GM19463 (cell line): ENCODE data around the gene NNMT.
"Not testable (repeated sequence)": the region's sequence is repeated elsewhere in the genome, so short reads cannot be mapped to it uniquely, and the experiment has no call there.

Experiments
- ATAC-seq: cut with Tn5 transposase; IDR thresholded peaks from one replicate; pipeline ENCODE4 v1.9.1; 2021; ENCODE audit warnings: mild to moderate bottlenecking, moderate library complexity; ENCODE audit not compliant: unreplicated experiment

NNMT gene

DNA sequence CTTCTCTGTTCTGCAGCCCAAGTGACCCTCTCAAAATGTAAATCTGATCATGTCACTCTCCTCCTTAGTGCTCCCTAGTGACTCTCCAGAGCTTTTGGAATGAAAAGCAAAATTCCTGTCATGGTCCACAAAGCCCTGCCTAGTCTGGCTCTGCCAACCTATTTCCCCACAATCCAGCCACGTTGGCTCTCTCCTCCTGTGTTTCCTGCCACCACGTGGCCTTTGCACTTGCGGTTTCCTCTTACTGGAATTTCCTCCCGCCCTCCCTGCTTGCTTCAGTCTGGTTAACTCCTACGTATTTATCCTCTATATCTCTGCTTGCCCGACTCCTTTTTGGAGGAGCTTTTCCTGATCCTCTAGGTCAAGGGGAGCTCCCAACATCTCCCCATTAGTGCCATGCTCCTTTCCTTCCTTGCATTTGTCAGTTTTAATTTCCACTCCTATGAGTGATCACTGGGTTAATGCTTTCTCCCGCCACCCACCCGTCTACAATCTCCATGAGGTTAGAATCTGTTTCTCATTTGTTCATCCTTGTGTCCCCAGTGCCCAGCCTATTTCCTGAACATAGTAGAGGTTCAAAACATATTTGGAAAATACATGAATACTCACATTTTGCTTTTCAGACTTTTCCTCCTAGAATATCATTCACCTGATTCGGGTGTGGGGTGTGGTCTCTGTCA is 11.5 kb downstream of the NNMT start:
- ATAC-seq, result no peak

GRCh38 chr11:114308689-114309089 is 12.5 kb downstream of the NNMT start:
- ATAC-seq, result no peak

- ATAC-seq, result no peak
Measured at GRCh38 chr11:114309517-114309916, 13.3 kb downstream of the NNMT start.

GRCh38 chr11:114310095-114310494 is 13.9 kb downstream of the NNMT start:
- no peak for ATAC-seq

DNA sequence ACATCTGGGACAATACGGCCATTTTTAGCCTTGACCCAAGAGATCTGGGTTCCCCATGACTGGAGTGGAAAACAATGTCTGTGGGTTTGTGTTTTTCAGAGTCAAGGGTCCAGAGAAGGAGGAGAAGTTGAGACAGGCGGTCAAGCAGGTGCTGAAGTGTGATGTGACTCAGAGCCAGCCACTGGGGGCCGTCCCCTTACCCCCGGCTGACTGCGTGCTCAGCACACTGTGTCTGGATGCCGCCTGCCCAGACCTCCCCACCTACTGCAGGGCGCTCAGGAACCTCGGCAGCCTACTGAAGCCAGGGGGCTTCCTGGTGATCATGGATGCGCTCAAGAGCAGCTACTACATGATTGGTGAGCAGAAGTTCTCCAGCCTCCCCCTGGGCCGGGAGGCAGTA is 15.7 kb downstream of the NNMT start:
- ATAC-seq, result no peak

- no peak for ATAC-seq
Measured at GRCh38 chr11:114314096-114314495, 17.9 kb downstream of the NNMT start.

GRCh38 chr11:114315749-114316368 is 19.7 kb downstream of the NNMT start:
- no peak for ATAC-seq

GRCh38 chr11:114316980-114317786 is 21.0 kb downstream of the NNMT start:
- no peak for ATAC-seq

GRCh38 chr11:114317787-114318137 is 21.6 kb downstream of the NNMT start:
- ATAC-seq, result no peak

GRCh38 chr11:114318361-114318760 is 22.2 kb downstream of the NNMT start:
- ATAC-seq, result no peak

- ATAC-seq, result no peak
Measured at GRCh38 chr11:114319716-114320328, 23.6 kb downstream of the NNMT start.

DNA sequence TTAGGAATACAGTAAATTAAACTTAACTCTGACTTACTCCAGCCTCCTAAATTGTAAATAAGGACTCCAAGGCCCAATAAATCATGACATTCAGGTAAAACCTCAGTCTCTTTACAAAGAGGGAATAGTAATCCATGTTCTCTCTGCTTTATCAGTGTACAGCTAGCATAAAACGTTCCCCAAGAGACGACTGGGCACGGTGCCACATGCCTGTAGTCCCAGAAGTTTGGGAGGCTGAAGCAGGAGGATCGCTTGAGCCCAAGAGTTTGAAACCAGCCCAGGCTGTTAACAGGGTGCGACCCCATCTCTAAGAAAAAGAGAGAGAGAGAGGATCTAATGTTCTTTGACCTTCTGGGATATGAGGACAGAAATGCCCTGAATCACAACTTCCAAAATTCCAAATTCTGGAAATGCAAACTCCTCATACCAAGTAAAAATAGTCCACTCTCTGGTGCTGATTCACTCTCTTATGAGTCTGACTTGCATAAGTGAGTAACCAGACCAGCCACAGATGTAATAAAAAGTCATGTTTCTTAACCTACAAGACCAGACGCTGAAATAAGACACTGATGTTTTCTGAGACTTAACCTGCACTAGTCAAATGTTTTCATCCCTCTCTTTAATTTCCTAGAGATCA is 25.5 kb downstream of the NNMT start:
- ATAC-seq, result no peak

GRCh38 chr11:114322934-114323333 is 26.7 kb downstream of the NNMT start:
- ATAC-seq, result no peak

- no peak for ATAC-seq
Measured at GRCh38 chr11:114326151-114326550, 30.0 kb downstream of the NNMT start.

GRCh38 chr11:114326776-114327175 is 30.6 kb downstream of the NNMT start:
- no peak for ATAC-seq

DNA sequence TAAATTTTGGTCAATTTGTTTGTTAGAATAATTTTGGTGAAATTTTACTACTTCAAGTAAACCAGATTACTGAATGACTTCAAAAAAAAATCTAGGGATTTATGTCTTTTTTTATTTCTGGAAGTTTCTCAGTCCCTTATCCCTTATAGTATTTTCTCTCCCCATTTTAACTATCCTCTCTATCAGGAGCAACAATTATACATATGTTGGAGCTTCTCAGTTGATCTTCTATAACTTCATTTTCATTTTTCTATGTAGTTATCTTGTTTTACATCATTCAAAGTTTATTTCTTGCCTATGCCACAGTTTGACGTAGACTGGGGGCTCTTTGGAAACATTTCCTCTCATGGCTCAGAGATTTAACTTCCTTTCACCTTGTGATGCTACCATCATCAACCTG is 34.2 kb downstream of the NNMT start:
- ATAC-seq, result no peak

DNA sequence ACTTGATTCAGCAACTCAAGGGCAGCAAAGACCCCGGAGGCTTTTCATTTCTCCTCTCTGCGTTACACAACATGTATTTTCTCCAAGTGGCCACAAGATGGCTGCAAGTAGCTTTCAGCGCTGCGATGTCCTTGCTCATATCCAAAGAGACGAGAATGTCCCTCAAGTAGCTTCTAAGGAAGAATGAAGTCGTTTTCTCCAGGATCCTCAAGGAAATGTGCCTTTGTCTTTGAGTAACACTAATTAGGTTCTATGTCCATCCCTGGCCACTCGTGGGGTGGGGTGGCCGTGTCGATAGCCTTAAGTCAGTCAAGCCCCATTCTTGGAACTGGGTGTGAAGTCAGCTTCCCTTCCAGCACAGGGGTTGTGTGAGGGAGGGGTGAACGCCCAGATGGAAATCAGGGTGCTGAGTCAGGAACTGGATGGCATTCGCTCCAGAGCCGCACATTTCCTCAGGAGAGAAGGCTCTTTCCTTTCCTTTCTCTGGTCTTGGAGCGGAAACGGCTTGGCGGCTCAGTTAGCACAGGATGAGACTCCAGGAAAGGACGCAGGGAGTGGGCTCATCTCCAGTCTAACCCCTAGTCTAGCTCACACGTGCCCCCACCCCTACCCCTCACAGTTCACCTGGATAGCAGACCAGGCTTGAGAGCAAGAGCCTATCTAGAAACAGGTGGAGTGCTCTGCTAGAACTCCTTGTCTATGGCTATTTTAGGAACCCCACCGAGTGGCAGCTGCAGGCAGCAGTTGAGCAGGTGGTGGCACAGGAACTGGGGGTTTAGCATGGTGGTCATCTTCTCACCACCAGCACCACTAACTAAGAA is 44.3 kb downstream of the NNMT start:
- ATAC-seq, result peak; percentile 74

GRCh38 chr11:114341667-114342066 is 45.5 kb downstream of the NNMT start:
- not testable (repeated sequence) for ATAC-seq

DNA sequence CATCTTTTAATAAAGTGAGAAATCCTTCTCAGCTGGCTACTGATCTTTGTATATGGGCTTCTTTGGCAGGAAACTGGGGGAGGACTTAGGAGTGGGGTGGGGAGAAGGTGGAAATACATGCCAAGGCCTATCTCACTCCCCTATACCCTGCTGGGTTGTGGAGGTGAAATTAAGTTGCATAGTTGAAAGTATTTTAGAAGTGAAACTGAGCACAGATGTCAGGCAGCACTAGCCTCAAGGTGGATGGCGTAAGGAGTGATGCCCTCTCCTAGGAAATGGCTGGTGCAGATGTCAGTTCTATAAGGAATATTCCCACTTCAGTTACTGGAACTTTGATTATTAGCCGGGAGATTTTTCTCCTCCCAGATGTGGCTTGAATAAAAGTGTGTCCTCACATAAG is 46.3 kb downstream of the NNMT start:
- no peak for ATAC-seq

GRCh38 chr11:114343020-114343419 is 46.8 kb downstream of the NNMT start:
- no peak for ATAC-seq
